RPMI7951 (cell line): Measurements from ENCODE around the gene GALNT2. TPM values are rescaled to one million over a fixed set of nuclear protein-coding genes. Genes with fewer than 3 reads are reported as not detected.

Experiments used
- DNase-seq: peaks from one replicate; pipeline ENCODE4 v3.0.0-alpha.2; 2012; ENCODE audit warnings: low read depth
- total RNA-seq: library from RNA; depleted of rRNA; stranded (reverse); fragments of >200 nt; shearing (Covaris generic); gene quantifications from 2 replicates; pipeline ENCODE4 v1.2.3, GENCODE V29; 2014

GALNT2 gene
- total RNA-seq, 1 experiment from 2014 or later: 26.6 TPM

DNA sequence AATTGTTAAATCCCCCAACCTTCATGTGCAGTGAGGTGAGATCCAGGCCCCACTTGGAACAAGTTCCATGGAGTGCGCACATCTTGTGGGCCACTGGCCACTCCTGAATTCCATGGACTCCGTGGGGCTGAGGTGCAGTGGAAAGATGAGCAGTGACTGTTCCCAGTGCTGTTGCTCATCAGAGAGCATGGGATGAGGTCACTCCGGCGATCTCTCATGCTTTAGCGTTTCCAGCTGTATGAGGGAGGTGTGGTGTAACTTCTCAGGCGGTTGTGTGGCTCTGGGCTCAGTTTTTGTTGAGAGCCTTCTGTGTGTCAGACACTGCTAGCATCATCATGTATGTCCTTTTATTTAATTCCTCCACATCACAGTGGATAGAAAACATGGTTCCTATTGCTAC, 96.2 kb downstream of the GALNT2 start:
- peak; percentile 12 for DNase-seq

DNA sequence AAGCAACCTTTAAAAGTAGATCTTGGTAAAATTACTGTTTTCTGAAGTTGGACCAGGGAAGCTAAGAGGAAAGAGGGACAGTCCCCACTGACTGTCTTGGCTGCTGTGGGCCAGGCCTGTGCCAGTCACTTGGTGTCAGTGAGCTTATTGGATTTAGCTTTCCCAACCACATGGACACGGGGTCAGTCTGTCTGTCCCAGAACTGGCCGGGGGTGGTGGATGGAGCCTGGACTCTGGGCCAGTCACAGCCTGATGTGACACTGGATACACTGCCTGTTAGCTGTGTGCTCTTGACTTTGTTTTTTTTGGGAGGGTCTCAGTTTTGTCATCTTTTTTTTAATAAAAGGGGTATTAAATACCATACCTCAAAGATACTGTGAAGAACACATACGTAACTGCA, 96.7 kb downstream of the GALNT2 start:
- DNase-seq: no peak

DNA sequence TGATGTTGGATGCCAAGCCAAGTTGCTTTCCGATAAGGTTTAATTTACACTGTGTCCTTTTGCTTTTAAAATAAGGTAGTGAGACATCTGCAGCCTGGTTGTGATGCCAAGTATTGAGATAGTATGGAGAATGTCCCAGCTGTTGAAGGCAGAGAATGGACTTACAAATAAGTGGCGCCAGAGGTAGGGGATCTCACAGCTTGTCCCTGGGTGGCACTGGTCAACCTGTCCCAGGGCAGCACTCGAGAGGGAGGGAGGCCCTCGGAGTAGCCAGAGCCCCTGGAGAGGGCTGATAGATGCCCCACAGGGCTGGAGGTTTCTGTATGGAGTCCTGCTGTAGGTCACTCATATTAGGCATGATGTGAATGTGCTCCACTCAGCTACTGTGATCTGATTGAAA, 98.5 kb downstream of the GALNT2 start:
- DNase-seq: no peak

DNA sequence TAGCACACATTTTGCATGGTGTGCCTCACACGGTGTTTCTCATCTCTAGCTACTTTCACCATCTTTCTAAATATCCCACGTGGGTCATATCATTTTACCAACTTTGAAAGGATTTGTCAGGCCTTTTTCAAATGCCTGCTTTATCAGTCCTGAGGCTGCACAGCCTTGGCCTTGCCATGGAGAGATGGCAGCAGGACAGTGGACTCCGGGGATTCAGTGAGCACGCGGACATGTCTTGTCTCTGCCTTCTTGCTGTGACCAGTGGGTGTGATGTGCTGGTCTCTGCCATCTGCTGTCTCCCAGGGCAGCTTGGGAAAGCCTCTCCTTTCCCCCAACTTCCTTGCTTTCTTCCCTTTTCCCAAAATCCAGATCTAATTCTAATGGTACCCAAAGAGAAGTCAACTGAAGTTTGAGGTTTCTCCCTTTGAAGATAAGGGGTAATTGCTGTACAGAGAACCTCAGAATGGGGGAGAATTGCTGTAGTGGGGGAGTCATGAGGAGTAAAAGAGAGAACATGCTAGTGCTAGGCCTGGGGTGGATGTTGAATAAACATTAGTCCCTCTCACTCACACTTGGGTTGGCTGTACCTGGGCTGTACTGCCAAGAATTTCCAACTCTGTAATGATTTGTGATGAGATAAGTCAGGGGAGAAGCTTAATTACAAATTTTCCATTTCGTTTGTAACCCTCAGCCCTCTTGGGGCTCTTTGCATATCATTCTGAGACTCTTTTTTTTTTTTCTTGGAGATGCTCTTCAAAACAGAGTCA, 99.5 kb downstream of the GALNT2 start:
- DNase-seq: no peak

DNA sequence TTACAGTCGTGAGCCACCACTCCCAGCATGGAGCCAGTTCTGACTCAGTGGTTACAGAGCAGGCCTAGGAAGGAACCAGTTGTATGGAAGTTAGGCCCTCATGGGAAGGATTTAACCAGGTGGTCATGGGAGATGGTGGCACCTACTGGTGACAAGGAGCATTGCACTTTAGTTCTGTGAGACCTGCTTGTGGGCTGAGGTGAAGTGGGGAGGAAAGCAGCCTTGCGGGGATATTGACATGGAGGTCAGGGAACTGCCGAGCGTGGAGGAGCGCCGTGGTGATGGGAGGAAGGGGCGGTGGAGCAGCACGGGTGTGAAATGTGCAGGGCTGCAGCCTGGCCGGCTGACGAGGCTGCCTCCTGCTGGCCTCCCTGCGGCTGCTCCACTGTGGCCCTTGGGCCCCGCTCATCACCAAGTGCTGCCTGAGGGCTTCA, 100.4 kb downstream of the GALNT2 start:
- DNase-seq: peak; percentile 47

DNA sequence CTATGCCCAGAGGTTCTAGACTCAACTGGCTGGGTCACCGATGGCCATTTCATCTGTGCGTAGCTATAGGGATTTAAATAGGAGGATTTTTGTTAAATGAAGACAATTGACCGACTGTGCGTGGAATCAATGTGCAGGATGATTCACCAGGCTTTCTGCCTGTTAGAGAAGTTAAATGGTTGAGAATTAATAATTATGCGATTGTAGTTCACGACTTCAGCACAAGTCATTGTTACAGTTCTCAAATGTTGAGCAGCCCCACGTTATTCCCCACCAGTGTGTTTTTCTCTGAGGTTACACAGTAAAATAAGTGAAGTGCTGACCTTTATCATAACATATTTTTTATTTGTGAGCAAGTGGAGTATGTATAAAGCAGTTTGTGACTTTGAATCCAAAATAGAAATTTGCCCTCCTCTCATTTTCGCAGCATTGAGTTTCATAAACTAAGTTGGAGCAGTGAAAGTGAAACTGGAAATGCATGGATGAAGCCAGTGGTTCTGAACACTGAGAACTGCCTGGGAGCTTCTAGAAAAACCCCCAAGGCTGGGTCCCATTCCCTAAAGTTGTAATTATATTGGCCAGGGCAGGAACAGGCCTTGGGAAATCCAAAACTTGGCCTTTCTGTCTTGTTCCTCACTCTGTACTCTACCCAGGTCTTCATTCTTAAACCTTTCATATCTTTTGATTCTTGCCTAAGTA, 102.6 kb downstream of the GALNT2 start:
- peak; percentile 50 for DNase-seq

DNA sequence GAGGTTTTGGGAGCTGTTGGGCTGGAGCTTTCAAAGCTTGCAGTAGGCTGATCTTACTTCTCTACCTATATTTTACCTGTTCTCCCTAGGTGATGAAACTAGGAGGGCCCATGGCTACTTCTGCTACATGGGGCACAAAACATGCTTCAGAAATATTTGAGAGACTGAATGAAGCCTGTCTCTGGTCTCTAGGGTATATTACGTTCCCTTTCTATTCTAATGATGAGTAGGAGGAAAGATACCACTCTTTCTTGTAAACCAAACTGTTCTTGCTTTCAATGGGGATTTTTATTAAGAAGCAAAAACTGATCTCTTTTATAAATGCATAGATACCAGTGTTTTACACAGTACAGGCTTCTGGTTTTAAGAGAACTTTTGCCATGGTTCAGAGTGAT, 103.1 kb downstream of the GALNT2 start:
- no peak for DNase-seq

DNA sequence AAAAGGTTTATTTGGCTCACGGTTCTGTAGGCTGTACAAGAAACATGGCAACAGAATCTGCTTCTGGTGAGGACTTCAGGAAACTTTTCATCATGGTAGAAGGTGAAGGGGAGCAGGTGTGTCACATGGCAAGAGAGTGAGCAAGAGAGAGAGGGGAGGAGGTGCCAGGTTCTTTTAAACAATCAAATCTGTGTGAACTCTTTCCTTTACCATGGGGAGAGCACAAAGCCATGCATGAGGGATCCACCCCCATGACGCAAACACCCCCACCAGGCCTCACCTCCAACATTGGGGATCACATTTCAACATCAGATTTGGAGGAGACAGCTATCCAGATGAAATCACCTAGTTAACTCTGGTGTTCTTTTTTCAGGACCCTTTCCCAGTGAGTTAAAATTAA, 103.6 kb downstream of the GALNT2 start:
- DNase-seq: no peak

DNA sequence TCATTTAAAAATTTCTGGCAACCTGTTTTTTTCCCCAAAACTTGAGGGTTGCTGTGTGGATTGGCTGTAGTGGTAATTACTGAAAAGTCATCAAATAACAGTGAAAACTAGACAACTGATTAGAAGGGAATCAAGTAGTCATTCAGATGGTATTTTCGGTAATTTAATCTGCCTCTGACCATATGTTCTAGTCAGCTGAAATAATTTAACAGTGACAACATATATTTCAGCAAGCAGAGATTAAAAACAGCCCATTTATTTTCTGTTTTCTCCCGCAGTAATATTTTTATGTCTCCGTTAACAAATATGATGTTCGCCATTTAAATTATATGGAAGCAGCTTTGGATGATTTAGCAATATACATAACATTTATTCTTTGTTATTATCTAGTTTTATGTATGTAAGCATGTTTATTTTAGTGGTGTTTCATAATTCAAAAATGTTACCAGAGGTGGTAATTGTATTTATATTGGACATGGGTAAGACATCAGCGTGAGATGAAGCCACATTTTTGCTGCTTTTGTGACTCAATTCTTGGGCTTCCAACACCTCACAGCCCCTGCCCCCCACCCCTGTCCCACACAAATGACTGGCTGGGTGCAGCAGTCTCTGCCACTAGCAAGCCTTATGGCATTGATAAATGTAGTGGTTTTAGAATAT, 104.4 kb downstream of the GALNT2 start:
- no peak for DNase-seq

DNA sequence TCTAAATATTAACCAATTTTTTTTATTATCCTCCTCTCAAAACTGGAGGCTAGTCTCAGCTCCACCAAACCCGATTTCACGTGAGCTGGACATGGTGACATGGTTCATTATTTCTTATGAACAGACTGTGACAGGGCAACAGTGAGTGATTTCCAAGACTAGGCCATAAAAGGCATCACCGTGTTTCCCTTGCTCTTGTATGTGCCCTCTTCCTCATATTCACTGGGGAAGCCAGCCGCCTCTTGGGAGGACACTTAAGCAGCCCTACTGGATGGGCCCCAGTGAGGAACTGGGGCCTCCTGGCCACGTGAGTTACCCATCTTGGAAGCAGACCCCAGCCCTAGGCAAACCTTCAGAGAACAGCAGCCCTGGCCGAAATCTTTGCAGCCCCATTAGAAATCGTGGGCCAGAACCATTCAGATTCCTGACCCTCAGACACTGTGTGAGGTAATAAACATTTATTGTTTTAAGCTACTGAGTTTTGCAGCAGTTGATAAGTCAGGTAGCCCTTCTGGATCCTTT, 105.0 kb downstream of the GALNT2 start:
- DNase-seq: no peak

DNA sequence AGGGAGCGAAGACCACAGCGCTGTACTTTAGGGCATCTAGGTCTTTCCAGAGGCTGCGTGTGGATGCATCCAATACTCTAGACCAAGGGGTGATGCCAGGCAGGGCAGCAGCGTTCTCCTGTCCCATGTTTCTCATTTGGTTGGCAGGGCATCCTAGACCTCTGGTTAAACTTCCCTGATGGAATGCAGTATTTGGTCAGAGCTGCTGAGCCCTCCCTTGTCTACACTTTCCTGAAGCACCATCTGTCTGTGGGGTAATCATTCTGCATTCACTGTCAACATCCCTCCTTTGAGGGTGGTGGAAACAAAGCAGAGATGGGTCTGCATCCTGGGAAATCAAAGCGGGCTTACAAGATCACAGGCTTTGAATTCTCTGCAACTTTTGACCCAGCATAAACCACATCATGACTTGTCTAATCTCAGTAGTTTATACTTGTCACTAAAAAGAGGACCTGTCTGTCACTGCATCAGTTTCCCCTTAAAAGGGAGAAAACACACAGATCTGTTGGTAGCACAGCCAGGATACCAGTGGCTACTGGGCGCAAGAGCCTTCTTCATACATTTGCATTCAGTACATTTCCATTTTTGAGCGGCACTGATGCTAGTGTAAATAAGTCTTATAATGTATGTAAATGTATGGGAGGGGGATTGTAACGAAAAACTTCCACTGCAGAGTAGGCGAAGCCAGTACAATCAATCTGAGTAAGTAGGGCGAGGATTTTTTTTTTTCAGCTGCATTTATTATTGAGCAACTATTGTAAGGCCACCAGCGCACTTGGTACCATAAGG, 106.3 kb downstream of the GALNT2 start:
- DNase-seq: no peak

DNA sequence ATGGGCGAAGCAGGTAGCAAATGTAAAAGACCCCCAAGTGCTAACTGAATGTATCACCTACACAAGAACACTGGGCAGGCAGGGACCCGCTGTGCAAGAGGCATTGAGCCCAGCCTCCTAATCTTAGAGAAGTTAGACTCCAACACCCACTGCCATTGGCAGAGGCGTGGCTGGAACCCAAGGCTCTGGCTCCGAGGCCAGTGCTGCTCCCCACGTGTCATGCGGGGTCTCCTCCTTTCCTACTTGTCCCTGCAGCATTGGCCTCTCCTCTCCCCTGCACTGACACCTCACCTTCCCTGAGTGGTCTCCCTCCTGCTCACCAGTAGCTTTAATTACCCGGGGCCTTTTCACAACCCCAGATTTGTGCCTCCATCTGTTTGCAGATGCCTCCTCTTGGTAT, 107.0 kb downstream of the GALNT2 start:
- DNase-seq: no peak

DNA sequence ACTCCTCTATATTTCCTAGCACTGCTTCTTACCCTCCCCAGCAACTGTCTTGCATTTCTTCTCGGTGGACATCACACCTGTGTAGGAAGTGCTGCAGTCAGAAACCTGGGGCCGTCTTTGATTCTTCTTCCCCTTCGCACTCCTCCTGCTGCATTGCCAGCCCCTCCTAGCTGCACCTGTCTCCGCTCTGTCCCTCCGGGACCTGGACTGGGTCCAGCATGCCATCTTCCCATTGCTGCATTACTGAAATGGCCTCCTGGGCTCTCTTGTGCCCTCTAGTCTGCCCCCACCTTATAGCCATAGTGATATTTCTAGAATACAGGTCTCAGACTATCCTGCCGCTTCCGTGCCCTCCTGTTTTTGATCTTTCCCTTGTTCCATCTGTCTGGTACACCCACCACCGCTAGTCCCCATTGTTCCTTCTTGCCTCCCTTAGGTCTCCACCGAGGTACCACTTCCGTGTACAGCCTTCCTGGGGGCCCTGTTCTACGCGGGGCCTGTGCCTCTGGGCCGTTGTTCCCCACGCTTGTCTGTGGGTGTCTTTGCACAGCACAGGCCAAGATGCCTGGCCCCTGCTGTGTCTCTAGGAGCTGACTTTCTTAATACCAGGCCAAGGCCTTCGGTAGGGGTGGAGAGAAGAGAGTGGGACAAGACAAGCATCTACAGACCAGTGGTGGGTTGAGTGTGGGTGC, 107.6 kb downstream of the GALNT2 start:
- DNase-seq: no peak

DNA sequence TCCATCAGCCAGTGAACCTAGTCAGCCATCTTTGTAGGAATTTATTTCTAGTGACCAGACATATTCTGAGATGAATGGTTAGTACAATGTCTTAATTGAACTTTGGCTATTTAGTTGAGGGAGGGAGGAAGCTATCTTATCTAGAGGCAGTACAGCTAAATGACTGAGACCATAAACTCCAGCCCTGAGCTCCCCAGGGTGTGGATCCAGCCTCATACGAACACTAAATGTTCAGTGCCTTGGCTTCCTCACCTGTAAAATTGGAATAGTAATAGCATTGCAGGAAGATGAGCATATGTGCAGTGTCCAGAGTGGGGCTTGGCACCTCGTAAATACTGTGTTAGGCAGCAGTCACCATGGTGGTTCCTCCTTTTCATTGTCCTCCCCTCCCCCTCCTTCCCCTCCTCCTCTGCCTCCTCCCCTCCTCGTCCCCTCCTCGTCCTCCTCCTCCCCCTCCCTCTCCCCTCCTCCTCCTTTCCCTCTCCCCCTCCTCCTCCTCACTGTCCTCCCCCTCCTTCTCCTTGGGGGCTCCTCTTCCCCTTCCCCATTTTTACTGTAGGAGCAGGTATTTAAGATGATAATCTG, 108.2 kb downstream of the GALNT2 start:
- no peak for DNase-seq

DNA sequence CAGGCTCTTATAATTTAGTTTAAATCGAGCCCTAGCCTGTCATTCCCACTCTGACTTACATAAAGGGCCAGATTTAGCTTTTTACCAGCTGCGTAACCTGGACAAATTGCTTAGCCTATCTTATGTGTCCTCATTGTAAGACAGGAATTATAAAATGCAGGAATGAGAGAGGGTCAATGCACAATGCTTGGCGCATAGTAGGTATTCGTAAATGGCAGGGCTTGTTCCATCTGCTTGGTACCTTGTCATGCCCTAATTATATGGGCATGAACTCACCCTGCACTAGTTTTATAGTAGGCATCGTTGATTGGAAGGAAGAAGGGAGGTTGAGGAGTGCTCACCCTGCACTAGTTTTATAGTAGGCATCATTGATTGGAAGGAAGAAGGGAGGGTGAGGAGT, 108.8 kb downstream of the GALNT2 start:
- no peak for DNase-seq

DNA sequence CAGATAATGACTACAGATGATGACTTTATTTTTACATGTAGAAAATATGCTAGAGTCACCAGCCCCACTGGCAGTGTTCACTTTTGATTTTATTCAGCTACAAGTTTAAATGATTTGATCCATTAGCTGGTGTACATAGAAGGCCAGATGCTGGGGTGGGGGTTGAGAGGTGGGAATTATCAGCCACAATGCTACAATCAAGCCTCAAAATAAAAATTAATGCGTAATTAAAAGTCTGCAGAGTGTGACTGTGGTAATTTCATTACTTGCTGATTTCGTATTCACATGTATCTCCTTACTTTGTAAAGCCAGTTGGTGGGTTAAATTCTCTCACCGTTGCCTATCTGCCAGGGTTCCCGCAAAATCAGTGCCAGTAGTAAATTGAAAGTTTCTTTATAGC, 109.3 kb downstream of the GALNT2 start:
- no peak for DNase-seq

DNA sequence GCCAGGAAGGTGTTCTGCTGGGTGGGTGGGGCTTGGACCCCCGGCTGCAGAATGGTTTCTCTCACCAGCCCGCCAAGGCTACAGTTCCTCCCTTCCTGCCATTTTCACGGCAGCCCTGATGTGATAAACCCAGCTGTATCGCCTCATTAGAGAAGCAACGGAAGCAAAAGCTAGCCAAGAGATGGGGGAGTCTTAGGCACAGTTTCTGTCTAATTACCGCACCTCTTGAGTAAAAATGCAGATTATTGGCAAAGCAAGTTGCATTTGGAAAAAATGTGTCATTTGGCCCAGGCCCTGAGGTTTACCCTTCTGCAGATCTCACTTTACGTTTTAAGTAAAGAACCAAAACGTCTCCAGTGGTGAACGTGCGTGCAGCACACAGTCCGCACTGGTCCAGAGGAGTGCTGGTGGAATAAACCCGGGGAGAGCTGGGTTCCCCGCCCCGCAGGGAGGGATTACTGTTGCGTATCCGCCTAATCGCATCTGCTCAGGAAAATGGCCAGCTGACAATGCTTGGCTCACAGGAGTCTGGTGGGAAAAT, 109.9 kb downstream of the GALNT2 start:
- DNase-seq: no peak

DNA sequence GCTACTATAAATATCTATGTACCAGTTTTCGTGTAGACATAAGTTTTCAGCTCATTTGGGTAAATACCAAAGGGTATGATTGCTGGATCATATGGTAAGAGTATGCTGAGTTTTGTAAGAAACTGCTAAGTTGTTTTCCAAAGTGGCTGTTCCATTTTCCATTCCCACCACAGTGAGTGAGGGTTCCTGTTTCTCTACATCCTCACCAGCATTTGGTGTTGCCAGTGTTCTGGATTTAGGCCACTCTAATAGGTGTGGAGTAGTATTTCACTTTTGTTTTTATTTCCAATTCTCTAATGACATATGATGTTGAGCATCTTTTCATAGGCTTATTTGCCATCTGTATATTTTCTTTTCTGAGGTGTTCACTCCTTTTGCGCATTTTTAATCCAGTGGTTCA, 112.2 kb downstream of the GALNT2 start:
- no peak for DNase-seq

DNA sequence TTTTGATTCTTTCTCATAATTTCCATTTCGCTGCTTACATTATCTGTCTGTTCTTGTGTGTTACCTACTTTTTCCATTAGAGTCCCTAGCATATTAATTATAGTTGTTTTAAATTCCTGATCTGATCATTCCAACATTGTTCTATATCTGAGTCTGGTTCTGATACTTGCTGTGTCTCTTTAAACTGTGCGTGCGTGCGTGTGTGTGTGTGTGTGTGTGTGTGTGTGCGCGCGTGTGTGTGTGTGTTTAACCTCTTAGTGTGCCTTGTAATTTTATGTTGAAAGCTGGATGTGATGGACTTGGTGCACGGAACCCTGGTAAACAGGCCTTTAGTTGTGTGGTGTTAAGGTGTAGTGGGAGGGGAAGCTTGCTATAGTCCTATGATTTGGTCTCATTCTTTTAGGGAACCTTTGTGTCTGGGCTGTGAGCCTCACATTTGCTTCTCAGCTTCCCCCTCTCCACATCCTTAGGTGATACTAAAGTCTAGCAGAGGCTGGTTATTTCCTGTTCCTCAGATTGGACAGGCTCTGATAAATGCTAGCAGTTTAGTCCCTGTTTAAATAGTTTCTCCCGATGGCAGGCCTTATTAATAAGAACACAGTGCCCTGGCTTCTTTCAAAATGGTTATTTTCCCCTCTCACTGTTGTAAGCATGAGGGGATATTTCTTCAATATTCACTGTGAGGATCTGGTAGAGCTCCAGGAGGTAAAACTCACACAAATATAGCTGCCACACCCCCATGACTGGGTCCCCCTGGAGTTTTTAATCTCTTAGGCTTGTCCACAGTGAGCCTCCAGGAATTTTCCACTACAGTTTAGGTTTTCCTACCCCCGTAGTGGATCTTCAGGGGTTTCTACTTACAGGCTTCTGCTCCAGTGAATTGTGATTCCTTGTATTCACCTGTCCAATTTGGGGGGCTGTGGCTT, 118.3 kb downstream of the GALNT2 start:
- no peak for DNase-seq
